Hematopoietic multipotent progenitor cell treated with erythropoietin and hydrocortisone succinate and interleukin-3 and kit ligand, for 4 days (in vitro differentiated cells): ENCODE data around the gene MLNR.

ENCODE experiments used
- DNase-seq: peaks from one replicate; pipeline ENCODE4 v3.0.0-alpha.2; 2015

Gene MLNR

DNA sequence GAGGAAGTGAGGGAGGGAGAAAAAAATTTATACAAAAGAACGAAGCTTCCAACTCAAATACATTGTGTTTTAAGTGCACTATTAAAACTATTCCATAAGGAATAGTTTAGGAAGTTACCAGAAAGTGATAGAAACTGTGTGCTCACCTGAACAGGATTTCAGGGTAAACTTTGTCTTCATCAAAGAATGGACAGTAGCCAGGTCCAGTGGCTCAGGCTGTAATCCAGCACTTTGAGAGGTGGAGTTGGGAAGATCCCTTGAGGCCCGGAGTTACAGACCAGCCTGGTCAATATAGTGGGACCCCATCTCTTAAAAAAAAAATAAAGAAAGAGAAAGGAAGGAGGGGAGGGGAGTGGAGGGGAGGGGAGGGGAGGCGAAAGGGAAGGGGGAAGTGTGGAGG is 14.6 kb downstream of the MLNR start:
- no peak for DNase-seq

- DNase-seq = no peak
These were observed 15.8 kb downstream of the MLNR start for GRCh38 chr13:49235856-49236431.

- no peak for DNase-seq
These were observed 18.5 kb downstream of the MLNR start for GRCh38 chr13:49238621-49239020.

- DNase-seq = peak; percentile 72
These were observed 19.9 kb downstream of the MLNR start for GRCh38 chr13:49240017-49240416.

GRCh38 chr13:49241296-49241695 is 21.2 kb downstream of the MLNR start:
- DNase-seq = no peak

GRCh38 chr13:49245101-49245500 is 25.0 kb downstream of the MLNR start:
- DNase-seq = no peak

DNA sequence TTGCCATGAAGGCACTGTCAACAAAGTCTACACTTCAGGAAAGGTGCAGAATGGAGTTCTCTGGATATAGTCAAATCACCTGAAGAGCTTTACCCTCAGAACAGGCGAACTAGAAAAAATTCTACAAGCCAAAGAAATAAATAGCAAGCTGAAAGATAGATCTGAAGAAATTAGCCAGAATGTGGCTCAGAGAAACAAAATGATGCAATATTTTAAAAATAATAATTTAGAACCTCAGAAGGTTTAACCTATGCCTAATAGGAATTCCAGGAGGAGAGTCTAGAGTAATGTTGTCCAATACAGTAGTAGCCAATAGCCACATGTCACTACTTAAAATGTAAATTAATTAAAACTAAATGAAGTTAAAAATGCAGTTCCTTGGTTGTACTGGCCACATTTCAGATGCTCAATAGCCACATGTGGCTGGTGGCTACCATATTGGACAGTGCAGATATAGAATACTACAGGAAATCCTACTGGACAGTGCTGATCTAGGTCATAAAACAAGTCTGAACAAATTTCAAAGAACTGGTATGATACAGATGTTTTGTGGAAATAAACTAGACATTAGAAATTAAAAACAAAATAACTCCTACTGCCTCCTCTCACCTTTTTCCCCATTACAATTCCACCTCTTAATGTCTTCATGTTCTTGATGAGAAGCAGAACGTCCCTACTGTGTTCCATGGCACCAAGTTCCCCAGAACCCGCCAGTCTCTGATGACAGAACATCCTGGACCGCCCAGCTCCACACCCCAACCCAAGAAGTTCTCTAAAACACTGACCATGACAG is 26.9 kb downstream of the MLNR start:
- peak; percentile 39 for DNase-seq

GRCh38 chr13:49247643-49248621 is 27.8 kb downstream of the MLNR start, which contains the start of gene CDADC1:
Gene CDADC1 (plus strand): TSS chr13:49247925. CDS start chr13:49248038, 113 bp downstream.
- peak; percentile 99 for DNase-seq

GRCh38 chr13:49248622-49249002 is 28.5 kb downstream of the MLNR start:
- peak; percentile 53 for DNase-seq

- DNase-seq = peak; percentile 33
These were observed 31.2 kb downstream of the MLNR start for GRCh38 chr13:49251326-49251725.

DNA sequence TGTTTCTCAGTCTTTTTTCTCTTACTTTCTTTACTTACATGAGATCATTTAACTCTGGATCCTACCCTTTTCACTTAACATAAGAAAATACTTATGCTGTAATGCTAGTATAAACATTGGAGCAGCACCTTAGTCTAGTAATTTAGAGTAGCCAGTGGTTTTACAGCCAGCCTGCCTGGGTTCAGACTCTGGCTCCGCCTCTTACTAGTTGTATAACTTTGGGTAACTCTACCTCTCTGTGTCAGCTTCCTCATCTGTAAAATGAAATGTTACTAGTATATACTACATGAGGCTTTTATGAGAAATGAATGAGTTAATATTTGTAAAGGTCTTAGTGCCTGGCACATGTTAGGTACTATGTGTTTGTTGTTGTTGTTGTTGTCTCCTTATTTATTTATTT is 33.2 kb downstream of the MLNR start:
- peak; percentile 69 for DNase-seq

GRCh38 chr13:49254007-49254406 is 33.9 kb downstream of the MLNR start:
- DNase-seq = peak; percentile 65

GRCh38 chr13:49256841-49257240 is 36.7 kb downstream of the MLNR start:
- no peak for DNase-seq

- DNase-seq = peak; percentile 31
These were observed 38.1 kb downstream of the MLNR start for GRCh38 chr13:49258089-49258796.

DNA sequence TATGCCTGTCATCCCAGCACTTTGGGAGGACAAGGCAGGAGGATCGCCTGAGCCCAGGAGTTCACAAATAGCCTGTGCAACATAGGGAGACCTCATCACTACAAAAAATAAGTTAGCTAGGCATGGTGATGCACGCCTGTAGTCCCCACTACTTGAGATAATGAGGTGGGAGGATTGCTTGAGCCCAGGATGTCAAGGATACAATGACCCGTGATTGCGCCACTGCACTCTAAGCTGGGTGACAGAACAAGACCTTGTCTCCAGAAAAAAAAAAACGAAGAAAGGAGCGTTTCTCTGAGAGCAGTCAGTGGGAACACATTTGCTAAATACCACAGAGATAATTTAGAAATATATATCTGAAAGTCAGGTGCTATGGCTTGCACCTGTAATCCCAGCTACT is 39.4 kb downstream of the MLNR start:
- no peak for DNase-seq

GRCh38 chr13:49262634-49263033 is 42.5 kb downstream of the MLNR start:
- DNase-seq = no peak

DNA sequence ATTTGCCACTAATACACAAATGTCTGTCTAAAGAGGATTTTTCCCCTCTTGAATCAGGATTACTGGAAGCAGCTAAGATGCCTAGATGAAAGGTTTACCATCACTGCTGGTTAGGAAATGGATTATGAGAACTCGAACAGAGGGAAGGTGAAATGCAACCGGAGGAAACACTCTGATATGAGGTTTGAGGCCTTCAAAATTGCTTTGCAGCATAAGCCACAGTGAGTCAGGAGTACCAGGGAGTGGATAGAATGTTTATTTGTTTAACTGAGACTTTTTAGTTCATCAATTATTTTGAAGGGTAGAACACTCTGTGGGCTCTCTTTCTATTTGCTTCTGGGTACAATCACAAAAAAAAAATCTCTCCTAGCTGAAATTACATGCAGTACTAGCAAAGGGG is 45.7 kb downstream of the MLNR start:
- DNase-seq = peak; percentile 23

- no peak for DNase-seq
These were observed 51.1 kb downstream of the MLNR start for GRCh38 chr13:49271264-49271663.
